GM10847 (cell line): ENCODE results near the gene PPP1R14B.

Experiments used
- POLR2A ChIP-seq: IDR thresholded peaks from 2 replicates; pipeline ENCODE4 v1.6.1; 2011; ENCODE audit not compliant: insufficient read length; ENCODE audit errors: extremely low read depth

PPP1R14B gene

DNA sequence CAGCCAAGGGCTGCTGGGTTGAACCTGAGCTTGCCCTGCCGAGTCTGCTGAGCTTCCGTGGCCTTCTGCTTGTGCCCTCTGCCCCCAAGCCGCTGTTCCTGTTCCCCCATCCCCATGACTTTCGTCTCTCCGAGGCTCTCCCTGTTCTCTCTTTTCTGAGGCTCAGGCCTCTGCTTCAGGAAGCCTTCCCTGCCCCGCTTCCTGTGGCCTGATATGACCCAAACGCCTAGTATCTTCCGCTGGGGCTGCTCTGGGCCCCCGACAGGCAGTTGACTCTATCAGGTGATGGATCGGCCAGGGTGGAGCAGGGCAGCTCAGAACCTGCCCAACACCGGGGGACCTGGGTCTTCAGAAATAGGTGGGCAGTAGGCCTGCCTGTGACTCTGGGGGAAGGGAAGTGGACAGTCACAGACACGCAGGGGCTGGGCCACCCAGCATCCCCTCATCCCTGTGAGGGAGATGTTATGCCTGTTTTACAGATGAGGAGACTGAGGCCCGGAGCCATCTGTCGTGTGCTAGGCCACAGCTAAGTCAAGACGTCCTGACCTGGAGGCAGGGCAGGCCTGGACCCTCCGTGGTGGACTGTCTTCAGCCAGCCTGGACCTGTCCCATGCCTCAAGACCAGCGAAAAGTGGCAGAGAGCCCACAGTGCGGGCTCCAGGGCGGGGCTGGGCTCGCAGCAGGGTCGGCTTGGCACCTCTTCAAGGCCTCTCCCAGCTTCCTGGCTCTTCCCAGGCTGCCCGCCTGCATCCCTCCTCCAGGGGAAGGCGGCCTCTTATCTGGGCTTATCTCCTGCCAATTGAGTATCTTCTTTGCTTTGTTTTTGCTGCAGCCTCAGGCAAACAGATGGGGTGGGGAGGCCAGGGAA lies 21.5 kb upstream of the PPP1R14B start:
- TF ChIP-seq POLR2A = no peak

DNA sequence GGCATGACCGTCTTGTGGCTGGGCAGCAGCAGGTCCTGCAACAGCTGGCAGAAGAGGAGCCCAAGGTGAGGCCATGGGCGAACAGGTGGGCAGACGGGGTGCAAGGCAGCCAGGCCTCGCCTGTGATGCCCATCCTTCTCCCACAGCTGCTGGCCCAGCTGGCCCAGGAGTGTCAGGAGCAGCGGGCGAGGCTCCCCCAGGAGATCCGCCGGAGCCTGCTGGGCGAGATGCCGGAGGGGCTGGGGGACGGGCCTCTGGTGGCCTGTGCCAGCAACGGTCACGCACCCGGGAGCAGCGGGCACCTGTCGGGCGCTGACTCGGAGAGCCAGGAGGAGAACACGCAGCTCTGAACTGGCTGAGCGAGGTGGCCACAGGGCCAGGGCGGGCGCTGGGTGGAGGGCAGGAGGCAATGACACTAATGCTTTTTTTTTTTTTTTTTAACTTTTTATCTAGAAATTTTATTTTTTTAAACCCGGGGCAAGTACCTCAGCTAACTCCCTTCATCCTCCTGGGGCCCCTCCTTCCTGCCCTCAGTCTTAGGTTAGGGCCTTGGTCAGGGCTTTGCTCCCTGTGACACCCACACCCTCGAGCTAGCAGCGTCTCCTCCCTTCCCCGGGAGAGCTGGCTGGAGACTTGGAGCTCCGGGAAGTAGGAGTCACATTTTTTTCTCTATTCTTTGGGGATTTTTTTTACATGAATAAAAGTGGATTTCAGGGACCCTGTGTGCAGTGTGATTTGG lies 20.6 kb upstream of the PPP1R14B start:
- TF ChIP-seq POLR2A = no peak

DNA sequence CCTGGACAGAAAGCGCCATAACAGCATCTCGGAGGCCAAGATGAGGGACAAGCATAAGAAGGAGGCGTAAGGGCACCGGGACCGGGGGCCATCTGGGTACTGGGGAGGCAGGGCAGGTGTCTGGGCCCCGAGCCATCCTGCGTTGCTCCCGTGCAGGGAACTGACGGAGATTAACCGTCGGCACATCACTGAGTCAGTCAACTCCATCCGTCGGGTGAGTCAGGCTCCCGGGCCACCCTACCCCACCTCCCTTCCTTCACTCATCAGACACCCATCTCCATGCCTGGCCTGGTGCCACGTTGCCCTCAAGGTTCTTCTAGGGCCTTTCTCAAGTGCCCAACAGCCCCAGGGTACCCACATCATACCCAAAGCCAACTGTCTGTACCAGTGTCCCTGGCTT lies 19.6 kb upstream of the PPP1R14B start:
- TF ChIP-seq POLR2A = no peak

DNA sequence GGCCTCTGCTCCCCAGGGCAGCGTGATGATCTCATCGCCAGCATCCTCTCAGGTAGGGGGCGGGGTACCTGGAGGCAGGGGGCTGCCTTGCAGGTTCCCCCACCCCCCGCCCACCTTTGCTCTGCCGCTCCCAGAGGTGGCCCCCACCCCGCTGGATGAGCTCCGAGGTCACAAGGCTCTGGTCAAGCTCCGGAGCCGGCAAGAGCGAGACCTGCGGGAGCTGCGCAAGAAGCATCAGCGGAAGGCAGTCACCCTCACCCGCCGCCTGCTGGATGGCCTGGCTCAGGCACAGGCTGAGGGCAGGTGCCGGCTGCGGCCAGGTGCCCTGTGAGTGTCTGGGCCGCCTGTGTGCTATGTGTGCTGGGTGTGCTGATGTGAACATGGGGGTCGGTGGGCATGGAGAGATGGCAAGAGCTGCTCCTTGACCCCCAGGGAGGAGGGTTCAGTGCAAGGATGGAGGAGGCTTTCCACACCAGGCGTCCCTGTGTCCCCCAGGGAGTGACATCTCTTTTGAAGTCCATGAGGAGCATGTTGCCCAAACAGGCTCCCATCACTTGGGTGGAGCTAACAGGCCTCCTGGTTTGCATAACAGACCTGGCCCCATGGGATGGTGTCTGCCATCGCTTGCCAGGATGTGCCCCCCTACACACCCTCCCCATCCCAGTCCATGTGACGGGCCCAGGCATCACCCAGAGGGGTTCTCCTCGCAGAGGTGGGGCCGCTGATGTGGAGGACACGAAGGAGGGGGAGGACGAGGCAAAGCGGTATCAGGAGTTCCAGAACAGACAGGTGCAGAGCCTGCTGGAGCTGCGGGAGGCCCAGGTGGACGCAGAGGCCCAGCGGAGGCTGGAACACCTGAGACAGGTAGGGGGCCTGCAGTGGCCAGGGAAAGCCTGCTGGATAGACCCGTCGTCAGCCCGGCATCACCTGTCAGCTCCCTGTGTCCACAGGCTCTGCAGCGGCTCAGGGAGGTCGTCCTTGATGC lies 18.7 kb upstream of the PPP1R14B start:
- TF ChIP-seq POLR2A = no peak

DNA sequence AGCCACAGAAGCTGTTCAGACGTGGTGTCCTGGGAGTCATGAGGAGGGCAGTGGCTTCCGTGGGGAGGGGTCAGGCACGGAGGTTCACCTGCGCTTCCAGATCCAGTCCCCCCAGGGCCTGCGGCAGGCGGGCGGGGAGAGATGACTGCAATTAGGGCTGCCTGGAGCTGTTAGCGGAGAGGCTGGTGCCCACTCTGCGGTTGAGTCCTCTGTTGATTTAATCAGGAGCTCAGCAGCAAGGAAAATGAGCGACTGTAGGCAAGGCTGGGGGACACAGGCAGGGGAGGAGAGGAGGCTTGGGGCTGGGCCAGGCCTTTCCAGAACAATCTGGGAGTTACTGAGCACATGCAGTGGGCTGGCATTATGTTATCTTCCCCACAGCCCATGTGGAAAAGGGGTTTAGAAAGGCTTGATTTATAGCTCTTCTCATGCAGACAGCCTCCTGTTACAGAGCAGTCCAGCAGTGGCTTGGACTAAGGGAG lies 17.7 kb upstream of the PPP1R14B start:
- TF ChIP-seq POLR2A = no peak

DNA sequence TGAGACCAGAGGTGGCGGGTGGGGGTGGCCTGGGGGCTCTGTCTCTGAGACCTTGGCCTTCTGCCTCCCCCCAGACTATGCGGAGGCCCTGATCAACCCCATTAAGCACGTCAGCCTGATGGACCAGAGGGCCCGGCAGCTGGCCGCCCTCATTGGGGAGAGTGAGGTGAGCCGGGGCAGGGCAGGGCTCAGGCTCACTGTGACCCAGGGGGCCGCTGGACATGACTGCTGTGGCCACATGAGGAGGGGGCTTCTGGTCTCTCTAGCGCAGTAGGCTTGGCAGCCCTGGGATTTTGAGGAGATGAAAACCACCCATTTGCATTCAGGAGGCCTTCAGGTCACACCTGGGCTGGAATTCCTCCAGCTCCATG lies 17.2 kb upstream of the PPP1R14B start:
- TF ChIP-seq POLR2A = no peak

DNA sequence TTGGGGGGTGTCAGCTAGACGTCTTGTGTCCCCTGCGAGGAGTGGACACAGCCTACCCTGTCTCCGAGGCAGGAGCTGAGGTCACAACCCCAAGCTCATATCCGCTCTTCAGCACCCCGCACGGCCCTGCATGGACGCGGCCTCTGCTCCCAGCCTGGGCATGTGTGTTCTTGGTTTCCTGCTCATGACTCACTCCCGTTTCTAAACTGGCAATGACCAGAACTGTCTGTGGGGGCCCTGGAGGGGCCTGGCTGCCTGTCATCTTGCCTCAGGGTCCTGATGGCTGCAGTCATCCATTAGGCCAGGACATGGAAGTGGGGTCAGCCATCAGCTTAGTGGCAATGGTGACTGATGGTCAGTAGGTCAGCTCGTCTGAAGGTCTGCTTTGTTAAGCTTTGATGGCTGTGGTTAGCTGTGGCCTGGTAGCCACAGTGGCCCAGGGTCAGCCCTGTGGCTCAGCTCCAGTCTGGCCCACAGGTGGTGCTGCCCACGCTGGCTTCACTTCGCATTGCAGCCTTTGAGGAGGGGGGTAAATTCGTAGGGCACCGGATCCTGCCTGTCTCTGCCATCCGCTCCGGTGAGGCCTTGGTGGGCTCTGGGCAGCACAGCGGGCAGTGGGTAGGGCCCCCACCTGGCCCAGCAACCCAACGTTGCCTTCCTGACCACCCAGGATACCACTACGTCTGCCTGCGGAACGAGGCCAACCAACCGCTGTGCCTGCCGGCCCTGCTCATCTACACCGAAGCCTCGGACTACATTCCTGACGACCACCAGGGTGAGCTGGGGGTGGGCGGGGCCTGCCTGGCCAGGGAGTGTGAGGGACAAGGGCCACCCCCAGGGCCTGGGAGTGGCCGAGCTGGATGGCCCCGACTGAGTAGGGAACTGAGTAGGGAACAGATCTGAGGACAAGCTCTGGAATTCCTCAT lies 16.5 kb upstream of the PPP1R14B start:
- no peak for TF ChIP-seq POLR2A

DNA sequence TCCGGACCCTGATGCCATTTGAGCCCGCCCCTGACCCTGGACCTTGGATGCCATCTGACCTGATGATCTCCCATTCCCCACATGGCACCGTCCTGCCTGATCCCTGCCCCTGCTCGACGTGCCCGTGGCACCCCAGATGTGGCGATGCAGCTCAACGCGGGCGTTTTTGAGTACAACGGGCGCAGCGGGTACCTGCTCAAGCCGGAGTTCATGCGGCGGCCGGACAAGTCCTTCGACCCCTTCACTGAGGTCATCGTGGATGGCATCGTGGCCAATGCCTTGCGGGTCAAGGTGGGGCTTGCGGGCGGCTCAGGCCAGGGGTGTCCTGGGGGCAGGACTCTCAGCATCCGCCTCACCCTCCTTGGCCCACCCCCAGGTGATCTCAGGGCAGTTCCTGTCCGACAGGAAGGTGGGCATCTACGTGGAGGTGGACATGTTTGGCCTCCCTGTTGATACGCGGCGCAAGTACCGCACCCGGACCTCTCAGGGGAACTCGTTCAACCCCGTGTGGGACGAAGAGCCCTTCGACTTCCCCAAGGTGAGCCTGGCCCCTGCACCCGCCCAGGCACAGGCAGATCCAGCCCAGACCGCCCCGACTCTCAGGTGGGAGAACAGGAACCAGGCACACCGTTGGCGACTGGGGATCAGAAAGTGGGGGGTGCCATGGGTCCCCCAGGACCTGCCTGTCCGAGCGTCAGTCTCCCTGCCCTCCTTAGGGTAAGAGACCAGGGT lies 15.7 kb upstream of the PPP1R14B start:
- no peak for TF ChIP-seq POLR2A

DNA sequence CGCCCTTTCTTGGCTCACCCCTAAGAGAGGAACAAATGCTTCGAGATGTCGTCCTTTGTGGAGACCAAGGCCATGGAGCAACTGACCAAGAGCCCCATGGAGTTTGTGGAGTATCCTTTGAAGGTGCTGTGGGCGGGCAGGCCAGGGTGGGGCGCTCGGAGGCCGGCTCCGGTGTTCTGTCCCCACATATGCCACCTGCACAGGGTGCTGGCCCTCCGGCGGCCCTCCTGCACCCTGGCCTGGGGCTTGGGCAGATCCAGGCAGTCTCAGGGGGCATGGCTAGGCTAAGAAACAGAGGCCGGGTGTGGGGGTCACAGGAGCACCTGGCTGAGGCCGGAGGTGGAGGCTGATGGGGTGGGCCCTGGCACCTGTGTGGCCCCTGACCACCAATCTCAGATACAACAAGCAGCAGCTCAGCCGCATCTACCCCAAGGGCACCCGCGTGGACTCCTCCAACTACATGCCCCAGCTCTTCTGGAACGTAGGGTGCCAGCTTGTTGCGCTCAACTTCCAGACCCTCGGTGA lies 14.9 kb upstream of the PPP1R14B start:
- TF ChIP-seq POLR2A = no peak

DNA sequence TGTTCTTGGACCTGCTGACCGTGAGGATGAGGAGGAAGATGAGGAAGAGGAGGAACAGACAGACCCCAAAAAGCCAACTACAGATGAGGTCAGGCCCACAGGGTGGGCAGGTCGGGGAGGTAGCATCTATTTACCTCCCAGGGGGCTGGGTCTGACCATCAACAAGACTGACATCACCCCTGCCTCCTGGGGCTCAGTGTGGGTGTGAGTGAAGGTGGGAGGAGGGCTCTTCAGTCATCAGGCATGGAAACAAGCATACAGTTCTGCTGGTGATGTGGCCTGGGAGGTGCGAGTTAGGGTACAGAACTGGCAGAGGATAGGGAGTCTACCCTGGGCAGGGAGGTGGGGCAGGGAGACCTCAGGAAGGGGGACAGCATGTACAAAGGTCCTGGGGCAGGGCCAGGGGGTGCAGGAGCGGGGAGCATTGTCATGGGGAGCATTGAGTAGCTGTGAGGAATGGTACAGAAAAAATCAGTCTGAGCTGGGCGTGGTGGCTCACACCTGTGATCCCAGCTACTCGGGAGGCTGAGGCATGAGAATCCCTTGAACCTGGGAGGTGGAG lies 13.5 kb upstream of the PPP1R14B start:
- no peak for TF ChIP-seq POLR2A

DNA sequence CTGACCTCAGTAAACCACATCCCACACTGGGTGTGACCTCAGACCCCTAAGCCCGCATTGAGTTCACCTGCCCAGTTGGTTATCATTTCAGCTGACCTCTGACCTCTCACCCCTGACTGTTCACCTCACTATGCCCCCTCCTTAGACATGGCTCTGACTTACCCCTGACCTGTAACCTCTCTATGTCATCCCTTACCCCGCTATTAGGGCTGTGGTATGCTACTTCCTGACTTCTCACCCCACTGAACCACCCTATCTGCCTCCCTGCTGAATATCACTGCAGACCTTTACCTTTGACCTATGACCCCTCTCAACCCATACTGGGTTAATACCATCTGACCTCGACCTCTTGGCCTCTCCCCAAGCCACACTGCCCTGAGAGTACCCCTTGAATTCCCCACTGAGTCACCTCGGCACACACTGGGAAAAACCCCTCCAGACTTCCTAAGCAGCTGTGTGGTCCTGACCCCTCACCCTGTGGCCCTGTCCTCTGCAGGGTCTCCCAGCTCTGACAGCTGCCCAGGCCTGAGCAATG lies 12.9 kb upstream of the PPP1R14B start:
- no peak for TF ChIP-seq POLR2A

DNA sequence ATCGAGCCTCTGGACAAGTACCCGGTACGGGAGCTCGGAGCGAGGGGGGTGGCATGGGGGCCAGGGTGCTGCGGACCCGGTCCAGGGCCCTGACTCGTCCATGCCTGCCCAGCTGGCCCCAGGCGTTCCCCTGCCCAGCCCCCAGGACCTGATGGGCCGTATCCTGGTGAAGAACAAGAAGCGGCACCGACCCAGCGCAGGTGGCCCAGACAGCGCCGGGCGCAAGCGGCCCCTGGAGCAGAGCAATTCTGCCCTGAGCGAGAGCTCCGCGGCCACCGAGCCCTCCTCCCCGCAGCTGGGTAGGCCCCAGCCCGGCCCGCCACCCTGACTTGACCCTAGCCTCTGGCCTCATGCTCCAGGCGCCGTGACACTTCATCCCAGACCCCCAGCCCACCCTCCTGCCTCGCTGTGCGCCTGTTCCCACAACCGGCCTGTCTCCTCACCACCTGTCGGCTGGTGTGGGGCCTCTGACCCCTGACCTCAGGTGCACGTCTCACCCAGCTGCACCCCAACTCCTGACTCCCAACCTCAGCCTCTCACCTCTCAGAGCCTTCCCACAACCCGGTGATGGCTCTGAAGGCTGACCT lies 12.3 kb upstream of the PPP1R14B start:
- no peak for TF ChIP-seq POLR2A
